B cell (primary cell): ENCODE results near the gene COG4. TPM values are rescaled to one million over a fixed set of nuclear protein-coding genes. Genes with fewer than 3 reads are reported as not detected.

Experiments used
- ATAC-seq: fragments of 200-7000 bp; cut with Tn5 transposase; one replicate; pipeline ENCODE4 v1.10.0; 2021; ENCODE audit warnings: low read depth, mild to moderate bottlenecking, moderate number of reproducible peaks, moderate library complexity
- CTCF ChIA-PET: fragments of 350-600 bp; sonication (Branson Sonifier 250); formaldehyde crosslinking; loops from one replicate; lab custom pipeline; 2021; ENCODE audit warnings: antibody characterized with exemption, inconsistent platforms; lab: Charles Lee
- POLR2A ChIA-PET: fragments of 350-600 bp; sonication (Branson Sonifier 250); formaldehyde crosslinking; loops from one replicate; lab custom pipeline; 2021; ENCODE audit warnings: antibody characterized with exemption; lab: Charles Lee
- DNase-seq: peaks from one replicate; pipeline ENCODE4 v3.0.0; 2013
- H2AFZ ChIP-seq: 2 replicates; pipeline ENCODE4 v1.6.1; 2012; ENCODE audit warnings: mild to moderate bottlenecking, low read depth, low read length; ENCODE audit not compliant: insufficient read depth, poor library complexity, severe bottlenecking
- H3K27ac ChIP-seq, 2 donors: 1 replicate in 1 of 2; 2 replicates in 1 of 2; pipeline ENCODE4 v1.5.1; 2012 to 2013; ENCODE audit warnings: low read length in 2 of 2, mild to moderate bottlenecking in 2 of 2, moderate library complexity in 1 of 2
- H3K27me3 ChIP-seq, 4 experiments: fragments of 200-600 bp in 1 of 4; sonication (generic) in 1 of 4; replicated peaks in 1 of 4; 1 replicate in 2 of 4; 2 replicates in 2 of 4; pipeline versions ENCODE4 v1.6.1 to v1.7.0; 2013 to 2016; ENCODE audit warnings: low read length in 3 of 4, mild to moderate bottlenecking in 2 of 4, mixed read lengths in 1 of 4, moderate library complexity in 1 of 4; ENCODE audit not compliant: insufficient read depth in 4 of 4, control insufficient read depth in 3 of 4; ENCODE audit errors: control extremely low read depth in 1 of 4
- H3K36me3 ChIP-seq, 2 experiments: replicated peaks in 1 of 2; 1 replicate in 1 of 2; 2 replicates in 1 of 2; pipeline versions ENCODE4 v1.6.1 to v1.7.1; 2013; ENCODE audit warnings: low read length in 1 of 2; ENCODE audit not compliant: insufficient read depth in 2 of 2, control insufficient read depth in 1 of 2; ENCODE audit errors: control extremely low read depth in 1 of 2, extremely low read depth in 1 of 2
- H3K4me1 ChIP-seq, 2 donors: fragments of 200-600 bp in 1 of 2; sonication (generic) in 1 of 2; 1 replicate in 1 of 2; 2 replicates in 1 of 2; pipeline versions ENCODE4 v1.5.1 to v1.6.1; 2013 to 2017; ENCODE audit warnings: low read length in 2 of 2; ENCODE audit not compliant: control insufficient read depth in 2 of 2, insufficient read depth in 2 of 2
- H3K4me2 ChIP-seq: replicated peaks from 2 replicates; pipeline ENCODE3; 2012; ENCODE audit warnings: mild to moderate bottlenecking, low read depth, low read length; ENCODE audit not compliant: poor library complexity, severe bottlenecking
- H3K4me3 ChIP-seq, 5 experiments: fragments of 200-600 bp in 1 of 5; sonication (generic) in 1 of 5; 1 replicate in 3 of 5; 2 replicates in 2 of 5; pipeline versions ENCODE4 v1.5.1 to v1.7.0; 2011 to 2016; ENCODE audit warnings: low read length in 4 of 5, mild to moderate bottlenecking in 4 of 5, low read depth in 2 of 5, control low read depth in 1 of 5, moderate library complexity in 1 of 5; ENCODE audit not compliant: insufficient read depth in 1 of 5; ENCODE audit errors: control extremely low read depth in 1 of 5, extremely low read depth in 1 of 5
- H3K79me2 ChIP-seq: fragments of 200-600 bp; sonication (generic); one replicate; pipeline ENCODE4 v1.6.0; 2016; ENCODE audit warnings: low read length; ENCODE audit not compliant: control insufficient read depth, insufficient read depth
- H3K9ac ChIP-seq: fragments of 200-600 bp; sonication (generic); 2 replicates; pipeline ENCODE4 v1.6.1; 2017; ENCODE audit warnings: mild to moderate bottlenecking, low read length, moderate library complexity
- H3K9me3 ChIP-seq, 3 donors: one replicate each; pipeline versions ENCODE4 v1.6.1 to v1.7.1; 2013; ENCODE audit warnings: low read length in 2 of 3; ENCODE audit not compliant: control insufficient read depth in 2 of 3, insufficient read depth in 1 of 3; ENCODE audit errors: control extremely low read depth in 1 of 3
- H4K20me1 ChIP-seq: 2 replicates; pipeline ENCODE4 v1.6.0; 2012; ENCODE audit warnings: mild to moderate bottlenecking, low read length; ENCODE audit not compliant: insufficient read depth, control insufficient read depth, poor library complexity, severe bottlenecking
- H3K27ac Mint-ChIP-seq: one replicate; pipeline ENCODE4 v1.8.0; 2021; ENCODE audit warnings: mixed read lengths
- H3K27me3 Mint-ChIP-seq: one replicate; pipeline ENCODE4 v1.8.0; 2021; ENCODE audit warnings: mixed read lengths
- H3K4me1 Mint-ChIP-seq: one replicate; pipeline ENCODE4 v1.8.0; 2021; ENCODE audit warnings: mixed read lengths
- H3K4me3 Mint-ChIP-seq: one replicate; pipeline ENCODE4 v1.8.0; 2021; ENCODE audit warnings: mixed read lengths
- H3K9me3 Mint-ChIP-seq: one replicate; pipeline ENCODE4 v1.8.0; 2022; ENCODE audit warnings: mixed read lengths; ENCODE audit not compliant: insufficient read depth
- CTCF ChIP-seq: fragments of 200-600 bp; IDR thresholded peaks from one replicate; pipeline ENCODE4 v1.8.0; 2022; ENCODE audit warnings: antibody characterized with exemption, mild to moderate bottlenecking
- EZH2 ChIP-seq: IDR thresholded peaks from 2 replicates; pipeline ENCODE4 v1.6.1; 2012; ENCODE audit warnings: borderline replicate concordance, low read depth, mild to moderate bottlenecking, moderate library complexity, low read length; ENCODE audit not compliant: insufficient read depth, poor library complexity, severe bottlenecking
- WGBS: methylation state at CpG from one replicate; pipeline ENCODE4 v1.1.5; 2013; ENCODE audit warnings: missing lambda C conversion rate; ENCODE audit not compliant: insufficient coverage; 5-methylcytosine and 5-hydroxymethylcytosine counted together
- intact Hi-C: fragments of 100-400 bp; cut with micrococcal nuclease; formaldehyde crosslinking; loops from one replicate; pipeline ENCODE4 v1.10.0; 2022
- polyA plus RNA-seq: library from polyadenylated mRNA; depleted of rRNA; stranded (reverse); fragments of >200 nt; gene quantifications from 2 replicates; pipeline ENCODE4 v1.2.3, GENCODE V29; 2012
- total RNA-seq, 2 donors: library from RNA; stranded (reverse); fragments of 120-200 nt in 1 of 2; gene quantifications; 1 replicate in 1 of 2; 2 replicates in 1 of 2; pipeline versions ENCODE4 v1.2.3 to v1.2.4, GENCODE V29; 2013 to 2022

COG4 gene
- total and polyA plus RNA-seq, 2 donors (not counting 1 experiment from before 2014, with no cell fraction given): 49.4 to 60.6 TPM

- no peak overlapping the region for H2AFZ ChIP-seq
- no peak overlapping the region for H3K4me3 ChIP-seq
- Mint-ChIP-seq H3K27ac (no peak overlapping the region), H3K4me3 (no peak overlapping the region), H3K9me3 (no peaks in the 10 kb centered on the region), H3K27me3 (no peaks in the 10 kb centered on the region), H3K4me1 (no peaks in the 10 kb centered on the region)
- TF ChIP-seq EZH2 (no peak), CTCF (no peak)
- H3K79me2 ChIP-seq: peaks cover 31% of the 10 kb centered on the region
- H3K9me3 ChIP-seq: no peaks in the 10 kb centered on the region
- DNase-seq: no peak
- peaks cover 80% of the 10 kb centered on the region for H4K20me1 ChIP-seq
- no peaks in the 10 kb centered on the region for H3K27me3 ChIP-seq
- H3K9ac ChIP-seq: no peak overlapping the region
- ChIA-PET POLR2A (no interaction called here), CTCF (no interaction called here)
- intact Hi-C loops: no loop called here
- 100% methylated on average over 2 of the region's 8 CpGs for WGBS
- ATAC-seq: no peak
- H3K36me3 ChIP-seq: peaks cover 13 to 95% of the 10 kb centered on the region in 2 experiments
- no peak overlapping the region for H3K4me2 ChIP-seq
- H3K27ac ChIP-seq: no peak overlapping the region
- H3K4me1 ChIP-seq: no peaks in the 10 kb centered on the region
These were observed 29.3 kb upstream of the COG4 start for GRCh38 chr16:70552675-70553074.

GRCh38 chr16:70551788-70552187, 28.4 kb upstream of the COG4 start:
- peaks cover 35% of the 10 kb centered on the region for H3K79me2 ChIP-seq
- H3K36me3 ChIP-seq: peaks cover 17 to 94% of the 10 kb centered on the region in 2 experiments
- H3K27me3 Mint-ChIP-seq: no peaks in the 10 kb centered on the region
- no peak overlapping the region for H3K27ac ChIP-seq
- H3K27ac Mint-ChIP-seq: no peak overlapping the region
- H3K4me2 ChIP-seq: no peak overlapping the region
- DNase-seq: no peak
- no peak overlapping the region for H3K9ac ChIP-seq
- no CpG with 5 or more reads among the region's 3 CpGs for WGBS
- no peaks in the 10 kb centered on the region for H3K9me3 ChIP-seq
- no peaks in the 10 kb centered on the region for H3K9me3 Mint-ChIP-seq
- TF ChIP-seq CTCF (no peak), EZH2 (no peak)
- CTCF ChIA-PET: interaction anchor here (1.4 kb wide), 1 partner anchor 11 kb away, joined by 3 read pairs; no protein-coding TSS in a partner anchor
- no peaks in the 10 kb centered on the region for H3K4me1 ChIP-seq
- H3K4me3 ChIP-seq: no peak overlapping the region
- no peaks in the 10 kb centered on the region for H3K4me1 Mint-ChIP-seq
- no peak overlapping the region for H3K4me3 Mint-ChIP-seq
- intact Hi-C loops: no loop called here
- POLR2A ChIA-PET: no interaction called here
- ATAC-seq: no peak
- no peaks in the 10 kb centered on the region for H3K27me3 ChIP-seq
- no peak overlapping the region for H2AFZ ChIP-seq
- peaks cover 76% of the 10 kb centered on the region for H4K20me1 ChIP-seq
